Hematopoietic multipotent progenitor cell treated with erythropoietin and hydrocortisone succinate and interleukin-3 and kit ligand, for 8 days (in vitro differentiated cells): ENCODE measurements around the gene XPOT.

Experiments
- DNase-seq: peaks from one replicate; pipeline ENCODE4 v3.0.0-alpha.2; 2015

XPOT gene

GRCh38 chr12:64470495-64470894 lies 66.3 kb downstream of the XPOT start:
- no peak for DNase-seq

DNA sequence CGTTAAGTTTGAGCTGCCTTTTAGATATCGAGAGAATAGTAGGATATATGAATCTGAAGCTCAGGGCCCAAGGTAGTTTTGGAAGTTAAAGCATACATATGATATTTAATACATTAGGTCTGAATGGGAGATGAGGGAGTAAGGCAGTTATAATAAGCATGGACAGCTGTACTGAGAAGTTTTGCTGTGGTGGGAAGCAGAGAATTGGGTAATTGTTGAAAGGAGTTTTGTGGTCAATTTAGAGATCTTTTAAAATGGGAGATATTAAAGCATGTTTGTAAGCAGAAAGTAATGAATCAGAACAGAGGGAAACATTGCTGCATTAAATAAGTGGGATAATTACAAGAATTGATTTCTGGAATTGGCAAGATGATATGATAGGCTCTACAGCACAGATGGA lies 69.0 kb downstream of the XPOT start:
- no peak for DNase-seq

DNA sequence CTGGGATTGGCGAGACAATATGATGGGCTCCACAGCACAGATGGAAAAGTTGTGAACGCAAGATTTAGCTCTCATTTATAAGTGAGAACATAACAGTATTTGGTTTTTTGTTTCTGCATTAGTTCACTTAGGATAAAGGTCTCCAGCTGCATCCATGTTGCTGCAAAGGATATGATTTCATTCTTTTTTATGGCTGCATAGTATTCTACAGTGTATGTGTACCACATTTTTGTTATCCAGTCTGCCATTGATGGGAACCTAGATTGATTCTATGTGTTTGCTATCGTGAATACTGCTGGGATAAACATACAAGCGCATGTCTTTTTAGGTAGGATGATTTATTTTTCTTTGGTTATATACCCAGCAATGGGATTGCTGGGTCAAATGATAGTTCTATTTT lies 71.3 kb downstream of the XPOT start:
- no peak for DNase-seq

DNA sequence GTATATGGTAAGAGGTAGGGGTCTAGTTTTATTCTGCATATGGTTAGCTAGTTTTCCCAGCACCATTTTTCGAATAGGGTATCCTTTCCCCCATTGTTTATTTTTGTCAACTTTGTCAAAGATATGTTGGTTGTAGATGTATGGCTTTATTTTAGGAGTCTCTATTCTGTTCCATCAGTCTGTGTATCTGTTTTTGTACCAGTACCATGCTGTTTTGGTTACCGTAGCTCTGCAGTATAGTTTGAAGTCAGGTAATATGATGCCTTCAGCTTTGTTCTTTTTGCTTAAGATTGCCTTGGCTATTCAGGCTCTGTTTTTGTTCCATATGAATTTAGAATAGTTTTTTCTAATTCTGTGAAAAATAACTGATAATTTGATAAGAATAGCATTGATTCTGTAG lies 72.7 kb downstream of the XPOT start:
- no peak for DNase-seq

- DNase-seq = no peak
These were observed 74.5 kb downstream of the XPOT start for GRCh38 chr12:64478661-64479060.

DNA sequence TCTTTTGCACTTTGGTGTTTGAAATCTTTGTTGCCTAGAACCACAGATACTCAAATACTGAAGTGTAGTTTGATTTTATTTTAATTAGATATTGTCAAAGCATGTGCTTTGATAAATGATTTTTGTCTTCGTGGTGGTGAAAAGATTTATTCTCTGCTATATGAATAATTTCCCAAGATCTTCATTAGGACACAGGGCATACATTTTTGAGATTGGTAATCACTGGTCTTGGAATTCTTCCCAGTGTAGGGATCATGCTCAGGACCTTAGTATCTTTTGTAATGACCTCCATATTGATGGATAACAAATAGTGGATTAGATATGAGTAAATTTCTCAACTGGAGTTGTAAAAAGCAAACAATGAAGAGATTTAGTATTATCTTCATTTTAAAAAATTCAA lies 76.0 kb downstream of the XPOT start:
- no peak for DNase-seq

DNA sequence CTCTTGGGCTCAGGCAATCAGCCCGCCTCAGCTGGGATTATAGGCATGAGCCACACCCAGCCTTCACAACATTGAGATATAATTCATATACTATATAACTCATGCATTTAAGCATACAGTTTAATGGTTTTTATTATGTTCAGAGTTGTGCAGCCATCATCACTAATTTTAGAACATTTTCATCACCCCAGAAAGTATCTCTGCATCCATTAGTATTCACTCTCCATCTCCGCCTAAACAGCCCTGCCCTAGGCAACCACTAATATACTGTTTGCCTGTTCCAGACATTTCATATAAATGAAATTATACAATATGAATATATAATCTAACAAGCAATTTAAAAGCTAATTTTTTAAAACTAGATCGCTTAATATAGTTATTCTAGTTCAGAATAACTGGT lies 82.5 kb downstream of the XPOT start:
- DNase-seq = no peak

GRCh38 chr12:64491718-64492117 lies 87.5 kb downstream of the XPOT start:
- DNase-seq = no peak

GRCh38 chr12:64493513-64493912 lies 89.3 kb downstream of the XPOT start:
- no peak for DNase-seq

DNA sequence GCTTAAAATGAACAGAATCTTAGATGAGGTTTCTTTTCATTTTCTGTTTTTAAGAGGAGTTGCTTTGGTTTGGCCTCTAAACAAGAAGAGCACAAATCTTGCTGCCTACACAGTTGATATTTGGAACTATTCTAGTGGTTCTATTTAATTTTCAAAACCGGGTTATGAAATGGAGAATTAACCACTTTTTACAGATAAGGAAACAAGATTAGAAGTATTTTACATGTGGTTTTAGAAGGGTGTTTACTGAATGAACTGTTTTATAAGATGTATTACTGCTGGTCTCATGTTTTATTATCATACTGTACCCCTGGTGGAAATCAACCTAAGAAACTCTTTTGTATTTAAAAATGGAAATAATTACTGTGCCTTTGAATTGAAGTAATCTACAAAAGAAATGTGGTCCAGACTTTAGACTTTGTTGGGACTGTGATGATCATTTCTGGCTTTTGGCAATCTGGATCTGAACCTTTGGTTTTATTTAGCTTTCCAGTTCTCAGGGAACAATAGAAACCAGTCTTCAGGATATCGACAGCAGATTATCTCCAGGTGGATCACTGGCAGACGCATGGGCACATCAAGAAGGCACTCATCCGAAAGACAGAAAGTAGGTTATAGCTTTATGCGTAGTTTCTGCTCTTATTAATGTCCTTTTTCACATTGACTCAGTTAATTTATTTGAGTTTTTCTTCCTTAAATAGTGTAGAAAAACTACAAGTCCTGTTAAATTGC lies 91.0 kb downstream of the XPOT start:
- no peak for DNase-seq

- DNase-seq = no peak
These were observed 92.7 kb downstream of the XPOT start for GRCh38 chr12:64496839-64497400.

GRCh38 chr12:64497484-64497883 lies 93.3 kb downstream of the XPOT start:
- DNase-seq = no peak

GRCh38 chr12:64497903-64498302 lies 93.7 kb downstream of the XPOT start:
- no peak for DNase-seq

- no peak for DNase-seq
These were observed 96.2 kb downstream of the XPOT start for GRCh38 chr12:64500394-64500793.
